Cerebellar nuclear complex (tissue), 1 donor: Measurements from ENCODE around the gene FSTL4.

ENCODE experiments used
- DNase-seq, 2 experiments: peaks; one replicate each; lab custom pipeline; 2025; lab: John Stamatoyannopoulos, UW

The FSTL4 gene

DNA sequence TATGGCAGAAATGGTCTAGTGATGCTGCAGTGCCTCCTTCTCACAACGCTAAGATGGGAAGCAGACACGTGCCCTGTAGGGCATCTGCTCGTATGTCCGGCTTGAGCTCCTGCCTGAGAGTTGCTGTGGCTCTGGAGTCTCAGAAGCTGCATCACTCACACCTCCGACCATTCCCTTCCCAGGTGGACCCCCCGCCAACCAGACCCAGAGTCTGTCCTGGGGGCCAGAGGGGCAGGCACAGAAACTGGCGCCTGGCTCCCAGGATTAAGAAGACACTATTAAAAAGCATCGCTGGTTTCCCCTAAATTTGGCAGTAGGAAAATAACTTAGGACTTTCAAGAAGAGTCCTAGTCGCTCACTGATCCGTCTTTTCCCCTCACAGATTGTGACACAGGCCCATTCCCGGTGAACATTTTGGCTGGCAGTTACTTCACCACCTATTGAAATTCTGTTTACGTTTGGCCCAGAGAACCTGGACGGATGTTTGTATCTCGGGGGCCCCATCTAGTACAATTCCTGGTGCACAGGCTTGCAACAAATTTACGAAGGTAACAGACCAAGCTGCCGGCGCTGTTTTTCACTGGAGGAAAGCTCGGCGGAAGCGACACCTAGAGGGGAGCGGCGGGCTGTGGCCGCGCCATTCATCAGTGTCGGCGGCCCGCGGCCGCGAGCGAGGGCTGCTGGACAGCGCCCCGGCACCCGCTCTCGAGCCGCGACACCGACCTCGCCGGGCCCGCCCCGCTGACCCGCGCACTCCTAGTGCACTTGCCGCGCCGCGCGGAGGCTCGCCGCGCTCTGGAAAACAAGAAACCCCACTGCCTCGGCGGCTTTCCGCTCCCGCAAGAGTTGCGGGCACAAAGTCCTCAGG is 1.6 kb downstream of the FSTL4 start:
- peak in 1 of 2 experiments; percentile 46 for DNase-seq

DNA sequence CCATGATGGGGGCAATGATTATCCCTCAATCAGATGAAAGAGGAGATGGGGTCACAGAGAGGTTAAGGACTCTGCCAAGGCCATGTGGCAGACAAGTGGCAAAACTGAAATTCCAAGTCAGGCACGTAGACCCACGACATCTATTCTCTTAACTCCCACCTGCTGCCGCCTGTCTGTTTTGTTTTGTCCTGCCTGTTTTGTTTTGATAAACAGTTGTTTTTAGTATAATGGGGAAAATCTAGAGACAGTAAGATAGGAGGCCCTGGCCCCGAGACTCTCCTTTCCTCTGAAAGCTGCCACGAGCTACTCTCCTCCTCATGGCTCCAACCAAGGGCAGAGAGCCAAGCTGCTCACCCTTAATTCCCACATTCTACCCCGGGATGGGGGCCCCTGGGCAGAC is 4.9 kb downstream of the FSTL4 start:
- no peak for DNase-seq

DNA sequence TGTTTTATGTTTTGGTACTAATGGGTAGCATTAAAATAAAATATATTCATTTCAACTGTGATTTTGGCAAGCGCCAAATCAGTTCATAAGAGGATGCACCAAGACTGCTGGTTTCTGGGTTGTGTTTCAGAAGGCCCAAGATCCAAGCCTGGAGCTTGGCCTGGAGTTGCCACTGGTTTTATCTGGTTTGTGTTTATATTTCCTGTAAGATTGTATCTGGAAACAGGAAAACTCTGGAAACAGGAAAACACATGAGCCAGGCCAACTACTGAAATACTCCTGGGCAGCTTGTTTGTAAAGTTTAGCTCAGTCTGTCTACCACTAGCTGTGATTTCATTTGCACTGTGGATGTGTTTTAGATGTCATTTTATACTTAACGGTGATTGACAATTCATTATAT is 5.5 kb downstream of the FSTL4 start:
- DNase-seq: no peak

DNA sequence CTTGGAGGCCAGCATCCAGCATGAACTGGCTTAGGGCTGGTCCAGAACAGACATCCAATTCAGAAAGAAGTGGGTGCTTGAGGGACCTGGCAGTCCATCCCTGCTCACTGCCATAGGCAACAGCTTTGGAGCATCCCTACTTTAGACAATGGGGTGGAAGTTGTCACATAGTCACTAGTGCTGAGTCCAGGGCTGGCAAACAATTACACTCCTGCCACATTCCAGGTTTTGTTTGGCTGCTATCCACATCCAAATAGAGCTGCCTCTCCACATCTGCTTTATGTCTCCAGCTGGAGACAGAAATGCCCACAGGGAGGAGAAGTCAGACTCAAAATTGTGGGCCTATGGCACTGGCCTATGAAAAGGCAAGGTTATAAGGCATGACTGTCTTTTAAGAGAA is 7.0 kb downstream of the FSTL4 start:
- no peak for DNase-seq

DNA sequence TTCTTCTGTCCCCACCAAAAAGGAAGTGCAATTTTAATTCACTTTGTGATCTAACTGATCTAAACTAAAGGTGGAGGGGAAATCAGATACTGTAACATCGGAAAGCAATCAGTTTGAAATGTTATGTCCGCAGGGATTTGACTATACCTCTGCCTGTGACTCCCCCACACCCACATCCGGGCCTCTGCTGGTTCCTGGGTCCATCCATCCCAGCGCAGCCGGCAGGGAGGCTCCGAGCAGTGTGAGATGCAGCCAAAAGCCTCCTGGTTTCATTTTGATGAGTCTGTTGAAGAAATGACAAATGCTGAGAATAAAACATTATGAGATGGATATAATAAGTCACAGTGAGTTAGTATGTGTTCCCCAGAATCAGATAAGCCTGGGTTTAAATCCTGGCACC is 8.6 kb downstream of the FSTL4 start:
- no peak for DNase-seq

DNA sequence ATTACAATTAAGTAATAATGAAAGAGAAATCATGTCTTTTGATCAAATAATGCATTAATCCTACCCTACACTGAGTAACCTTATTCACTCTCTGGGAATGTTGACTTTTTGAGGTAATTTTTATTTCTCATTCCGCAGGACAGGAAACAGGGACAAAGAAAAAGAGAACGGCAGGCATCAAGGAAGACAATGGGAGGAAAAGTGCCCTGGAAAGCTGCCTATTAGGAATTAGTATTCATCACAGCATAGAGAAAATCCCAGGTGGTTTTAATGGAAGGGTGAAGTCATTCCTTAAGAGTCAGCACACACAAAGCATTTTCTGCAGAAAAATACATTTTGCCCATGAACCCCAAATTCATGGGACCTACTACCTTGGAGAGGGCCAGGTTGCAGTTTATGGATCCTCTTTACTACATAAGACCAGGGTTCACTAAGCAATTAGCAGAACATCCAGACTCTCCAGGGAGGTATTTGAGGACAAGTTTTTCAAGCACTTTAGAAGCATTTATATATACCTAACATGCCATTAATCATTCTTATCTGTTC is 9.4 kb downstream of the FSTL4 start:
- no peak for DNase-seq

DNA sequence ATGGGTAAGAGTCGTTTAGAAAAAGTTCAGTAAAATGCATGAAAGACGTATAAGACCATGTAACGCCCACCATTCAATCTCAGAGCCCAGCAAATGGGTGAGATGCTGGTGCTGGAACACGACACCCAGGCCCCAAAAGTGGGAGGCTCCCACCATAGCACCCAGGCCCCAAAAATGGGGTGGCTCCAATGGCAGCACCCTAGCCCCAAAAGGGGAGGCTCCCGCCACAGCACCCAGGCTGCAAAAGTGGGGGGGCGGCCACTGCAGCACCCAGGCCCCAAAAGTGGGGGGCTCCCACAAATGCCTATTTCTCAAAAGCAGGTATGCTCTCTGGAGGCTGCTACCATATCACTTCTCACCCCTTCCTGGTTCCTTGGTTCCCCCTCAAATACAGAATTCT is 12.7 kb downstream of the FSTL4 start:
- DNase-seq: no peak

DNA sequence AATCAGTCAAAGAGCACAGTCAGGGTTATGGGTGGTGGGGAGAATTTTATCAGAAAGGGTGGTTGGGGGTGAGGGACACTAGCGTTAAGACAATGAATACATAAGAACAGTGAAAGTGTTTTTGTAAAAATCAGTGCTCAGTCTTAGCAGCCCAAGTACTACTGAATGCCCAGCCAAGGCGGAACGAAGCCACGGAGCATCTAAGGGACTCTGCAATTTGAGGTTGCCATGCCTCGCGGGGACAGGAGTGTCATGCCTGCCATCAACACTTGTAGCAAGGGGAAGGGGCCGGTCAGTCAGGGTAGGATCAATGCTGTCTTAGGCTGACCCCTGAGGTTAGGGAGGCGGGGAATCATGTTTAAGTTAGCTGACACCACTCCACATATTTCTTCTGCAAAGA is 13.3 kb downstream of the FSTL4 start:
- no peak for DNase-seq

DNA sequence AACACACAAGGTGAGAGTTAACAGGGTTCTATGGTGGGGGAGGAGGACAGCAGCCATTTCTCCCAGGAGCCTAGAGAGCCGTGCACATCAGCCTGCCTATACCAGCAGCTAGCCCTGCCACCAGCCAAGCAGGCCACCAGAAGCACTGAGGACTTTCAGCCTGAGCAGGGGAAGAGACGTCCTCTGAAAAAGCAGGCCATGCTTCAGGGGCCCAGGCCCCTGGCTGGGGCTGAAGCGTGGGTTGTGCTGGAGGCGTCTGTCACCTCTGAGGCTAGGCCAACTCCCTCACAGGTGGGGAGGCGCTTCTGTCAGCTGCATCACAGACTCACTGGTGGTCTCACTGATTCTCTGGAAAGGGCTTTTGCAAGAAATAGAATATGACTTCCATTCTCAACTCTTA is 16.3 kb downstream of the FSTL4 start:
- DNase-seq: no peak

DNA sequence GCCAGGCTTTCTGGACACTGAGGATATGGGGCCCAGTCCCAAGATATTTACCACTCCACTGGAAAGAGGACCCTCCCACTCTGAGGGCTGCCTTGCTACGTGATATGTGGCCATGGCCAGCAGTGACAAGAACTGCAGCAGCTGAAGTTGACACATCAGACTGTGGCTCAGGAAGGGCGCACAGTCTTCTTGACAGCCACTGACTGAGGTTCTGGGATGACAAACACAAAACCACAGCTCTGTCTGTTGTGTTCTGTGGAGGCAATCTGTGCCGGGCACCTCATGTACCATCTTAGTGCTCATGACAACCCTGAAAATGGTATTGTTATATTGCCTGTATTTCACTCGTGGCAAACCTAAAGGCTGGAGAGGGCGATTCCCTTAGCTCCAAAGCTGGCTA is 16.9 kb downstream of the FSTL4 start:
- no peak for DNase-seq

DNA sequence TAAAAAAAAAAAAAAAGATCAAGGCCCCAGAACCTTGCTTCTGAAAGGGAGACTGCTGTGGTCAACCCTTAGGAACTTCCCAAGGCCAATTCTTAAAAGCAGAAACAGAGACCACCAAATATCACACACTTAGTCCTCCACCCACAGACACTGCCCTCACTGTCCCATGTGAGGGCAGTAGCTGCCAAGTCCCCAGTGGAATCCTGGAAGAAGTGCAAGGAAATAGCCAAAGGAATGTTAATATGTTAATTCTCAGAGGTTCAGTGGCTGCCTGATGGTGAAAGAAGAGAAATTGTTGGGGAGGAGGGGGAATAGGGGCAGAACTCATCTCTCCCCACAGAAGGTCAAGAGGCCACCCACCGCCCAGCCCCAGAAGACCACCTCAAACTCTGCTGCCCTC is 23.1 kb downstream of the FSTL4 start:
- DNase-seq: no peak

DNA sequence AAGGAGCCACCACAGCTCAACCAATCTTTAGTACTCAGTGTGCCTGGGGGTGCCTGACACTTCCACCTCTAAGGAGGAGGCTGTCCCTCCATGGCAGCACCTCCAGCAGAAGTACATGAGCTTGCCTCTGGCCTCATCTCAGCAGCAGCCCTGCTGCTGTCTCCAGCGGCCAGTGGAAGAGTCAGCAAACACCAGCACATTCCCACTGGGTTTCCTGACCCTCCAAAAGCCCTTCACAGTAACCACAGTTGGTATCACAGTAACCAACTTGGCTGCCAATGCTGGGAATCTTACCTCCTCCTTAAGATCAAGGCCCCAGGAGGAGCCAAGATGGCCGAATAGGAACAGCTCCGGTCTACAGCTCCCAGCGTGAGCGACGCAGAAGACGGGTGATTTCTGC is 29.4 kb downstream of the FSTL4 start:
- no peak for DNase-seq

DNA sequence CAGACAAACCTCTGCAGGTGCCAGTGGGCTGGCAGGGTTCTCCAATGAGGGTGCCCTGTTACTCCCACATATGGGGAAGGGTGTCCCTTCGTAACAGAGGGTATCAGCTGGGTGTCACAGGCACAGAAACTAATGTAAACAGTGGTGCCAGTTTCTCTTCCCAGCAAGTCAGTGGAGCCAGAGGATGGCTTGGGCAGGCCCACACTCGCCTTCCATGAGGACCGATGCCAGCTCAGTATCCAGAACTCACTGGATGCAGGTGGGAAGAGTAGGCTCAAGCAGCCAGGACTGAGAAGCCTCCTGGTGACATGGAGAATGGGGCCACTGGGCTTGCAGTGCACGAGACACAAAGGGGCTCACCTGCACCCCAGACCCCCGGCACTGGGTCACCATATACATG is 30.4 kb downstream of the FSTL4 start:
- no peak for DNase-seq

DNA sequence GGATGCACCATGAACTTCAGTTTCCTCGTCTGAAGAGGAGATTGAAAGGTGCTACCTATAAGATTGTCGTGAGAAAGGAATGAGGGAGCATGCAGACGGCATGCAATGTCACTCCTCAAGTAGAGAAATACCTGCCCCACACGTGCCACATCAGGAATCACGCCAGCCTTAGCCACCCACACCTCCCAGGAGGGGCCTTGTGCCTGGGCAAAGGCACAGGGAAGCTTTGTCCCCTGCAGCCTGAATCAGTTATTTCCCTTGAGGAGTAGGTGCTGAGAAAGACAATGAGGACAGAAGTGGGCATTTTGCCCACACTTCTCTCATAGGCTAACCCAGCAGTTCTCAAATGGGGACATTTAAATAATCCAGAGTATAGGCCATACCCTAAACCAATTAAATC is 31.0 kb downstream of the FSTL4 start:
- DNase-seq: no peak

DNA sequence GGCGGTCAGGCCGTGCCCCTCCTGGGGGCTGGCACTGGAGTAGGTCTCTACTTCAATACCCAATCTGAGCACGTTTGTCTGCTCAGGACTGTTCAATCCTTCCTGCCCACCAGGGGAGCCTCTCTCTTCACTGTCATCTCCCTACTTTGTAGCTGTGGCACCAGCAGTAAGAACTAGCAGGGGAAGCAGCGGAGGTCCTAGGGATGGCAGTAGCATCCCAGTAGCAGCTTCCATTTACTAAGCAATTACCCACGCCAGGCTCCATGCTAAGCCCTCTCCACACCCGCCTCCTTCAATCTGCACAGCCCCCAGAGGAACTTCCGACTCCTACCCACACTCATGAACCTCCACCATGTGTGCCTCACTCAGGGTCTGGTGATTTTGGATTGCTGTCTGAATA is 31.7 kb downstream of the FSTL4 start:
- DNase-seq: no peak

DNA sequence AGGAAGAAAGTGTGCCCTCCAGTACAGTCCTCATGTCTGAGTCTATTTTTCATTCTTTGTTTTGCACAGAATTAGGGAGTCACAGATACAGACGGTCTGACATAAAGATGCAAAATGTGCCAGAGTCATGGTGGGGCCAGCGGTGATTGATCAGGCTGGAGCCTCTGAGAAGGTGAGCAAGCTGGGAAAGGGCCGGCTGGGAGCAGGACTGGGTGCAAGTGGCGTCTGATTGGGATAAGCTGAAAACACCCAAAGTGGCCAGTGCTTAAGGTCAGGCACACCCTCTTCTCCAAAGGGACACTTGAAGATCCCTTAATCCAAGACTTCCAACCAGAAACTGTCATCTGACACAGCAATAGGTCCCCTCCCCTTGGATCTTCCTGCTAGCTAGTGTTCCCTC is 32.6 kb downstream of the FSTL4 start:
- DNase-seq: no peak

DNA sequence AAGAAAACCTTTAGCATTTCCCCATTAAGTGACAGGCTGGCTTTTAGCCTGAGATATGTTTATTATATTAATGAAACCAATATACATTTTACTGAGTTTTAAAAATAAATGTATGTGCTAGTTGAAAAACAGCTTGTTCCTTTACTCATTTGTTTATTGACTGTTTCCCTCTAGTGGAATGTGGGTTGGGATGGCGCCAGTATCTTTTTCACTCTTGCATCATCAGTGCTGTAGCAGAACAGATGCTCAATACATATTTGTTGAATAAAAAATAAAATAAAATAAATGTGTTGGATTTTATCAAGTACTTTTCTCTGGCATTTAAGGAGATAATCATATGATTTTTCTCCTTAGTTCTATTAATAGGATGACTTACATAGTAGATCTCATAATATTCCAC is 43.0 kb downstream of the FSTL4 start:
- DNase-seq: no peak

DNA sequence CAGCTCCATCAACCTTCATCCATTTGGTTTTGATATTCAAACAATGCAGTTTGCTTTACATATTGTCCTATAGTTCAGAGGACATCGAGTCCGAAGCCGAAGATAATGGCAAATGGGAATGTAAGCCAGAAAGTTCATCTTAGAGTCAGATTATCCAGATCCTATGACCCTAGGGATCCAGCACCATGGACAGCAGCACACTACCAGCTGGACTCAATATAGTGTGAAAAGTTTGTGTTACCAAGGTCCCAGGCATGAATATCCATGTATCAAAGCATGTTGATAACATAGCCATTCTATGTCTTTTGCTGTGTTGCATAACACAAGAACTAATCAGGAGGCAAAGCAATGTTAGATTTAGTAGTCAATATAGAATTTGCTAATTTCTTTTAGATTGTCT is 46.3 kb downstream of the FSTL4 start:
- no peak for DNase-seq

DNA sequence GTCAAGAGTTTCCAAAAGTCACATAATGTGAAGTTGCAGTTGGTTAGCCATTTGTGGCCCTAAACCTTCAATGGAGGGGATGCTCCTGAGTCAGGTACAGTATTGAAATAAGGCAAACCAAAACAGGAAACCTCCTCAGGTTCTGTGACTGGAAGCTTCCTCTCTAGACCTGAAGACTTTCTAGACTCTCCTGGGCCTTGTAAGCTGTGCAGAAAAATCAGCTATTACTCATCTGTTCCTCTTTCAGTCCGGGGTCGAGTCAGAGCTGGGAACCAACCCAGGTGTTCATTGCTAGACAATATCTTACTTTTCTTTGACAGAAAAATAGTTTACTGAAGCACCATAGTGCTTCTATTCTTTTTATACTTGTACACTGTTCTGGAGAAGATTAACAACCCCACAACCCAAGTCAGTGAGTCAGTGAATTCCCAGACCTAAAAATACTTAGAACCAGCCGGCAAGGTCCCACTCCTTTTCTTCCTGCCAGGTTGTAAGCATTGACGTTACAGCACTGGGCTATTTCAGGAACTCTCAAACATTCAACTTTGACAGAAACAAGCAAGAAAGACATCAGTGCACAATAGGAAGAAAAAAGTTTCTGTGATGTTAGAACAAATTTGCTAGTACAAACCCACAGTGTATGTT is 47.3 kb downstream of the FSTL4 start:
- no peak for DNase-seq

DNA sequence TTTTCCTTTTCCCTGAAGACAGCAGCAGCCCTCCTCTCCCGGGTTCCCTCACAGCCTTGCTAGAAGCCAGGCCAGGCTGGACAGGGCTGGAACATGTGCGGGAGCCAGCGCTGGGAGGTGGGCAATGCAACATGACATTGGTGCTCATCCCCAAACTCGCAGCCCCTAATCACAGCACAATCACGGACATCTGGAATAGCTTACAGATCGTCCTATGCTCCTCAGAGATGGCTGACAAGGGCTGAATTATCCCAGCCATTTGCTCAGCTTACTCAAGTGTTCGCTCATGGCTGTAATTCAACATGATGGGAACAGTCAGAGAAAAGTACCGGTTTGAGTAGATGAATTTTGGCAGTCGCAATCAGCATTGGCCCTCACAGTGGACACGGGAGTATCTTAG is 49.8 kb downstream of the FSTL4 start:
- no peak for DNase-seq

DNA sequence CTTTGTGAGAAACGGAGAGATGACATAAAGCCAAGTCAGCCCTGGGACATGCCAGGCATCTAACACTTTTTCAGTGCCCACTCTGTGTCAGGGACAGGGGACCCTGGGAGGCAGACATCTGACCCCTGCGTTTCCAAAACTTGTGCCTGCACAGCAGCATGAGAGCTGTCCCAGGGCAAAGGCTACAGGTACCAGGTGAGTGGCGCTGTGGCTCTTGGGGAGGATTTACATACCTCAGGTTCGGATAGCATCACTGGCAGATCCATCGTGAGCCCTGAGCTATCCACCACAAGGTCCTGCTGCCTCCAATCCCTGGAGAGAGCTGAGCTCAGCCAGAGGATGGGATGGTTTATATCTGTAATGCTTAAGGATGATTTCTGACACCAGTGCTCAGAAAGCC is 52.4 kb downstream of the FSTL4 start:
- DNase-seq: no peak

DNA sequence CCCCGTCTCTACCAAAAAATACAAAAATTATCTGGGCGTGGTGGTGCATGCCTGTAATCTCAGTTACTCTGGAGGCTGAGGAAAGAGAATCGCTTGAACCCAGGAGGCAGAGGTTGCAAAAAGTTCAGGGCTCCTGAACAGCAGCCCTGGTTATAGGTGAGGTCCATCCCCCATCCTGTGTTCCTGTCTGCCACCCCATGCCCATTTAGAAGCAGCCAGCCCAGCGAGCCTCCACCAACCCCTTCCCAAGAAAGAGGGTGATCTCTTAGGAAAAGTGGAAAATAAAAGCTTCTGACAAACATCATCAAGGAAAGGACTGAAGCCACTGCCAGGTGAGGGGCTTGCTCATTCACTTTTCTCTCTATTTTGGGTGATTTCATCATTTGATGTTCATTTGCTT is 55.8 kb downstream of the FSTL4 start:
- DNase-seq: no peak

DNA sequence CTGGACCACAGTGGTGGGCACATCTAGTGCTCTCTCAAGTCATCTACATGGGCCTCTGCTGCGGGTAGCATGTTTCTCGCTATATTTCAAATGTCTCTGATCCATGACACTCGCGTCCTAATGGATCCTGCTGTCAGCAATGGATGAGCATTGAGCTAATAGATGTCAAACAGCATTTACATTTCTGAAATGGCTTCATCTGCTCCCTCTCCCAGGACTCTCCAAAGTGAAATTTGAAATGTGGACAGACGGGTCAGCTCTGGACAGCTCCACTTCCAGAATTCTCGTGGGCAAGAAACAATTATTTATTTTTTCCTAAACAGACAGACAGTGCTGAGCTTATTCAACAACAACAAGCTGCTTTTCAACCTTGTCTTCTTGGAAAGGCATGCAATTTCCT is 58.1 kb downstream of the FSTL4 start:
- no peak for DNase-seq
